IMR-90 (cell line): ENCODE measurements around the gene DAAM1. TPM values are rescaled to one million over a fixed set of nuclear protein-coding genes. Genes with fewer than 3 reads are reported as not detected.

Experiments
- ATAC-seq: fragments of 200-7000 bp; cut with Tn5 transposase; 2 replicates; pipeline ENCODE4 v1.9.1; 2020; ENCODE audit warnings: low read depth, mild to moderate bottlenecking, moderate library complexity
- BruUV-seq: library from RNA; stranded (reverse); fragments of 400-500 nt; replicated peaks from 2 replicates; lab custom pipeline; 2021; lab: Mats Ljungman, UMichigan
- CTCF ChIA-PET: fragments of 300-600 bp; formaldehyde crosslinking; extraction: SDS; loops from one replicate; lab custom pipeline; 2021; ENCODE audit warnings: antibody characterized with exemption; lab: Yijun Ruan, JAX
- POLR2A ChIA-PET: fragments of 300-600 bp; sonication (Branson Sonifier 250); formaldehyde crosslinking; loops from one replicate; lab custom pipeline; 2022; ENCODE audit warnings: antibody characterized with exemption; ENCODE audit not compliant: unreplicated experiment; lab: Charles Lee
- DNase-seq: peaks from one replicate; pipeline ENCODE4 v3.0.0; 2013
- H2AFZ ChIP-seq: replicated peaks from 2 replicates; pipeline ENCODE3; 2013; ENCODE audit warnings: low read length, mild to moderate bottlenecking; ENCODE audit not compliant: poor library complexity
- H2AK5ac ChIP-seq: 2 replicates; pipeline ENCODE4 v1.6.1; 2013; ENCODE audit warnings: low read depth, low read length, inconsistent platforms
- H2AK9ac ChIP-seq: replicated peaks from 2 replicates; pipeline ENCODE3; 2013; ENCODE audit warnings: mild to moderate bottlenecking, low read depth, low read length, moderate library complexity; ENCODE audit not compliant: poor library complexity
- H2BK120ac ChIP-seq: 2 replicates; pipeline ENCODE4 v1.6.1; 2013; ENCODE audit warnings: low read depth, low read length, inconsistent platforms
- H2BK15ac ChIP-seq: 3 replicates; pipeline ENCODE4 v1.6.1; 2013; ENCODE audit warnings: low read depth, low read length, inconsistent platforms
- H2BK20ac ChIP-seq: 2 replicates; pipeline ENCODE4 v1.6.1; 2013; ENCODE audit warnings: low read depth, mild to moderate bottlenecking, inconsistent platforms, low read length, moderate library complexity
- H2BK5ac ChIP-seq: 2 replicates; pipeline ENCODE4 v1.6.1; 2013; ENCODE audit warnings: mild to moderate bottlenecking, low read depth, low read length, inconsistent platforms; ENCODE audit not compliant: poor library complexity, severe bottlenecking
- H3K14ac ChIP-seq: replicated peaks from 2 replicates; pipeline ENCODE4 v1.6.1; 2013; ENCODE audit warnings: low read depth, low read length, inconsistent platforms
- H3K18ac ChIP-seq: 2 replicates; pipeline ENCODE4 v1.6.1; 2013; ENCODE audit warnings: low read depth, low read length, control low read depth
- H3K23ac ChIP-seq: 2 replicates; pipeline ENCODE4 v1.6.1; 2013; ENCODE audit warnings: low read depth, low read length, inconsistent platforms
- H3K27ac ChIP-seq: 2 replicates; pipeline ENCODE4 v1.5.1; 2013; ENCODE audit warnings: mild to moderate bottlenecking, control low read depth, low read length; ENCODE audit not compliant: insufficient read depth
- H3K27me3 ChIP-seq: 2 replicates; pipeline ENCODE4 v1.6.1; 2013; ENCODE audit warnings: low read length; ENCODE audit not compliant: control insufficient read depth, insufficient read depth
- H3K36me3 ChIP-seq: 2 replicates; pipeline ENCODE4 v1.6.1; 2013; ENCODE audit warnings: low read length, mixed read lengths; ENCODE audit not compliant: control insufficient read depth, insufficient read depth
- H3K4ac ChIP-seq: 2 replicates; pipeline ENCODE4 v1.6.1; 2013; ENCODE audit warnings: low read depth, low read length, inconsistent platforms
- H3K4me1 ChIP-seq: 2 replicates; pipeline ENCODE4 v1.6.1; 2013; ENCODE audit warnings: low read length, mixed read lengths; ENCODE audit not compliant: control insufficient read depth, insufficient read depth
- H3K4me2 ChIP-seq: 2 replicates; pipeline ENCODE4 v1.6.1; 2013; ENCODE audit warnings: low read depth, mild to moderate bottlenecking, control low read depth, low read length, moderate library complexity
- H3K4me3 ChIP-seq: 2 replicates; pipeline ENCODE4 v1.5.1; 2013; ENCODE audit warnings: low read depth, mild to moderate bottlenecking, control low read depth, low read length, moderate library complexity; ENCODE audit not compliant: insufficient read depth
- H3K56ac ChIP-seq: 2 replicates; pipeline ENCODE4 v1.6.1; 2013; ENCODE audit warnings: low read length, inconsistent platforms; ENCODE audit not compliant: insufficient read depth; ENCODE audit errors: extremely low read depth
- H3K79me1 ChIP-seq, 2 experiments: 2 replicates each; pipeline ENCODE4 v1.6.1; 2013; ENCODE audit warnings: low read length in 2 of 2, inconsistent platforms in 1 of 2, low read depth in 1 of 2
- H3K9ac ChIP-seq: 2 replicates; pipeline ENCODE4 v1.6.1; 2013; ENCODE audit warnings: low read depth, low read length, control low read depth
- H3K9me1 ChIP-seq: 2 replicates; pipeline ENCODE4 v1.6.1; 2013; ENCODE audit warnings: low read length, inconsistent platforms; ENCODE audit not compliant: insufficient read depth
- H3K9me3 ChIP-seq: 2 replicates; pipeline ENCODE4 v1.6.1; 2013; ENCODE audit warnings: low read length; ENCODE audit not compliant: control insufficient read depth, insufficient read depth
- H4K20me1 ChIP-seq: 2 replicates; pipeline ENCODE4 v1.6.1; 2013; ENCODE audit warnings: low read length, inconsistent platforms; ENCODE audit not compliant: insufficient read depth
- H4K5ac ChIP-seq: 2 replicates; pipeline ENCODE4 v1.6.1; 2013; ENCODE audit warnings: mild to moderate bottlenecking, low read depth, low read length, control low read depth
- H4K8ac ChIP-seq, 2 experiments: 2 replicates each; pipeline ENCODE4 v1.6.1; 2013; ENCODE audit warnings: low read depth in 2 of 2, low read length in 2 of 2, control low read depth in 1 of 2, inconsistent platforms in 1 of 2
- H4K91ac ChIP-seq: 2 replicates; pipeline ENCODE4 v1.6.1; 2013; ENCODE audit warnings: low read depth, low read length, inconsistent platforms; ENCODE audit not compliant: insufficient read depth
- BHLHE40 ChIP-seq: fragments of 150-350 bp; IDR thresholded peaks from 2 replicates; pipeline ENCODE4 v1.6.1; 2016; ENCODE audit warnings: mild to moderate bottlenecking, low read depth, low read length
- CEBPB ChIP-seq: IDR thresholded peaks from 2 replicates; pipeline ENCODE4 v1.6.1; 2012; ENCODE audit warnings: low read depth, low read length, improper control_type of control experiment
- CHD1 ChIP-seq: IDR thresholded peaks from 2 replicates; pipeline ENCODE4 v1.6.1; 2012; ENCODE audit warnings: low read depth, low read length, improper control_type of control experiment
- FOS ChIP-seq: fragments of 150-350 bp; IDR thresholded peaks from 2 replicates; pipeline ENCODE4 v1.6.1; 2016; ENCODE audit warnings: low read depth, low read length
- MAFK ChIP-seq: IDR thresholded peaks from 2 replicates; pipeline ENCODE4 v1.6.1; 2012; ENCODE audit warnings: low read depth, low read length, improper control_type of control experiment
- MAZ ChIP-seq: IDR thresholded peaks from 2 replicates; pipeline ENCODE4 v1.6.1; 2012; ENCODE audit warnings: low read depth, mild to moderate bottlenecking, low read length, improper control_type of control experiment, moderate library complexity, borderline replicate concordance
- MXI1 ChIP-seq: IDR thresholded peaks from 2 replicates; pipeline ENCODE4 v1.6.1; 2012; ENCODE audit warnings: low read depth, mild to moderate bottlenecking, low read length, moderate library complexity, borderline replicate concordance
- NFE2L2 ChIP-seq: fragments of 150-350 bp; IDR thresholded peaks from 2 replicates; pipeline ENCODE4 v1.6.1; 2016; ENCODE audit warnings: low read depth, mild to moderate bottlenecking, low read length
- POLR2A ChIP-seq: IDR thresholded peaks from 2 replicates; pipeline ENCODE4 v1.6.1; 2012; ENCODE audit warnings: mild to moderate bottlenecking, low read depth, low read length
- RAD21 ChIP-seq: IDR thresholded peaks from 2 replicates; pipeline ENCODE4 v1.6.1; 2012; ENCODE audit warnings: low read length, improper control_type of control experiment
- RCOR1 ChIP-seq: IDR thresholded peaks from 2 replicates; pipeline ENCODE4 v1.6.1; 2012; ENCODE audit warnings: mild to moderate bottlenecking, low read length, improper control_type of control experiment; ENCODE audit not compliant: insufficient replicate concordance
- RFX5 ChIP-seq: IDR thresholded peaks from 2 replicates; pipeline ENCODE4 v1.8.0; 2012; ENCODE audit warnings: low read depth, mild to moderate bottlenecking, low read length, moderate library complexity
- SMC3 ChIP-seq: fragments of 150-350 bp; IDR thresholded peaks from 2 replicates; pipeline ENCODE4 v1.6.1; 2016; ENCODE audit warnings: low read depth, mild to moderate bottlenecking, antibody characterized with exemption, low read length, moderate library complexity
- WGBS, 2 experiments: methylation state at CpG; one replicate each; pipeline versions ENCODE4 v1.1.5 to v1.1.7; 2013; ENCODE audit warnings: missing lambda C conversion rate in 2 of 2; ENCODE audit not compliant: insufficient read length in 1 of 2; ENCODE audit errors: extremely low coverage in 2 of 2; 5-methylcytosine and 5-hydroxymethylcytosine counted together
- dilution Hi-C: fragments of 300-500 bp; cut with HindIII; formaldehyde crosslinking; loops from one replicate; pipeline ENCODE4 v1.14.3; 2018; ENCODE audit warnings: low sequenced_read_pairs; ENCODE audit not compliant: unreplicated experiment
- in situ Hi-C: fragments of 300-500 bp; cut with MboI; formaldehyde crosslinking; loops from 3 replicates; pipeline ENCODE4 v1.14.3; 2019; ENCODE audit warnings: low sequenced_read_pairs, inconsistent platforms, mixed read lengths
- intact Hi-C: fragments of 100-400 bp; cut with micrococcal nuclease; formaldehyde crosslinking; loops from 2 replicates; pipeline ENCODE4 v1.10.0; 2022
- polyA plus RNA-seq, 3 experiments: library from polyadenylated mRNA; depleted of rRNA; stranded (reverse); fragments of >200 nt; gene quantifications; 2 replicates each; pipeline ENCODE4 v1.2.3, GENCODE V29; 2012; ENCODE audit warnings: low replicate concordance in 1 of 3
- total RNA-seq: library from RNA; depleted of rRNA; stranded (reverse); fragments of >200 nt; gene quantifications from 2 replicates; pipeline ENCODE4 v1.2.3, GENCODE V29; 2012
- TF ChIP-seq, protein P1 (sequence below): fragments of 150-350 bp; IDR thresholded peaks from 2 replicates; pipeline ENCODE4 v1.6.1; 2017; ENCODE audit warnings: mild to moderate bottlenecking, antibody characterized with exemption, low read length, low read depth

Gene DAAM1
- total and polyA plus RNA-seq, 2 of the 4 experiments (the other 2 are of a cell fraction): 4.8 to 5.4 TPM

DNA sequence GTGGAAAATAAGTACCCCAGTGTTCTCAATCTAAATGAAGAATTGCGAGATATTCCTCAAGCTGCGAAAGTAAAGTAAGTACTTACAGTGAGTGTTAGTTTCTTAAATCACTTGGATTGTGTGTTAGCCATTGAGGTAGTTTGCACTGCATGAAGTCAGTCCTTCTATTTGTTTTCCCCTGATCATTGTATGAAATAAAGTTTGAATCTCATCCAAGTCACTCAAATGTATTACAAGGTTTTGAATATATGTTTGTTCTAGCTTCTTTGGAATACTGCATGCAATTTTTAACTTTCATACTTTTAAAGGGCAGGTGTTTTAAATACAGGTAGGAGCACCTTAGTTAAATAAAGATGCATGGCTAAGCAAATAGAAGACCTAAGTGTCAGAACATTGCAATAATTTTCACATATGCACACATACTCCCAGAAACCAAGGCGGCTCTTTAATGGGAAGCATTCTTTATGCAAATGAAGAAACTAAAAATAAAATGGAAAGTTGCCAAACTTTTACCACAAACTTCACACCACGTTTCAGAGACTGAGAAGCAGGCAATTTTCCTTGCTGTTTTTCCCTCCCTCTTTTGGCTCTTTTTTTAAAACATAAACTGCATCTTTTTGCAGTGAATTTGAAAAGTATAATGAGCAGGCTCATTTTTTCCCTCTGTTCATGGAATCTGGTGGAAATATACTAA lies 171.1 kb downstream of the DAAM1 start:
- dilution Hi-C loops (no loop called here), intact Hi-C loops (no loop called here), in situ Hi-C loops (no loop called here)
- peaks cover 20% of the 10 kb centered on the region for H3K4me1 ChIP-seq
- H2BK5ac ChIP-seq: no peak overlapping the region
- H3K4me3 ChIP-seq: no peak overlapping the region
- peaks cover 7% of the 10 kb centered on the region for H3K36me3 ChIP-seq
- ATAC-seq: no peak
- no peaks in the 10 kb centered on the region; a peak in 1 of 4 replicates for H3K79me1 ChIP-seq
- no peak overlapping the region for H2AFZ ChIP-seq
- H3K23ac ChIP-seq: no peak overlapping the region
- no peak overlapping the region for H3K18ac ChIP-seq
- no peak overlapping the region for H2BK20ac ChIP-seq
- no CpG with 5 or more reads among the region's 4 CpGs for WGBS, 2 experiments
- no peak overlapping the region for H3K56ac ChIP-seq
- no peak overlapping the region for H3K4ac ChIP-seq
- H2AK5ac ChIP-seq: no peak overlapping the region
- ChIA-PET CTCF (no interaction called here), POLR2A (no interaction called here)
- H3K27me3 ChIP-seq: no peaks in the 10 kb centered on the region
- no peak overlapping the region for H4K5ac ChIP-seq
- H2BK120ac ChIP-seq: no peak overlapping the region
- H3K27ac ChIP-seq: no peak overlapping the region
- H3K9me3 ChIP-seq: no peaks in the 10 kb centered on the region
- H3K9me1 ChIP-seq: peaks cover 9% of the 10 kb centered on the region
- H3K14ac ChIP-seq: no peak overlapping the region
- no peak overlapping the region for H3K9ac ChIP-seq
- no TSS peak for BruUV-seq
- H2AK9ac ChIP-seq: no peak overlapping the region
- no peak overlapping the region for H2BK15ac ChIP-seq
- DNase-seq: no peak
- H3K4me2 ChIP-seq: no peak overlapping the region
- no peak overlapping the region for H4K91ac ChIP-seq
- TF ChIP-seq MAZ (no peak), CHD1 (no peak), NFE2L2 (no peak), CEBPB (no peak), SMC3 (no peak), RAD21 (no peak), FOS (no peak), RCOR1 (no peak), BHLHE40 (no peak), POLR2A (no peak), MAFK (no peak), RFX5 (no peak), MXI1 (no peak)
- TF ChIP-seq, protein P1, sequence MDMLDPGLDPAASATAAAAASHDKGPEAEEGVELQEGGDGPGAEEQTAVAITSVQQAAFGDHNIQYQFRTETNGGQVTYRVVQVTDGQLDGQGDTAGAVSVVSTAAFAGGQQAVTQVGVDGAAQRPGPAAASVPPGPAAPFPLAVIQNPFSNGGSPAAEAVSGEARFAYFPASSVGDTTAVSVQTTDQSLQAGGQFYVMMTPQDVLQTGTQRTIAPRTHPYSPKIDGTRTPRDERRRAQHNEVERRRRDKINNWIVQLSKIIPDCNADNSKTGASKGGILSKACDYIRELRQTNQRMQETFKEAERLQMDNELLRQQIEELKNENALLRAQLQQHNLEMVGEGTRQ: no peak
- H4K20me1 ChIP-seq: no peaks in the 10 kb centered on the region
- no peak overlapping the region for H4K8ac ChIP-seq
